HEK293 (cell line): ENCODE data around the gene SPIN3.

Experiments
- CTCF ChIA-PET: fragments of 350-600 bp; formaldehyde crosslinking; extraction: SDS; loops from one replicate; lab custom pipeline; 2021; ENCODE audit warnings: antibody characterized with exemption; lab: Yijun Ruan, JAX
- POLR2A ChIA-PET: fragments of 300-600 bp; formaldehyde crosslinking; extraction: SDS; loops from one replicate; lab custom pipeline; 2020; ENCODE audit warnings: antibody characterized with exemption, inconsistent platforms; lab: Yijun Ruan, JAX
- H3K27ac ChIP-seq: fragments of 200-500 bp; sonication (Bioruptor generic); 2 replicates; pipeline ENCODE4 v1.5.1; 2014; ENCODE audit warnings: low read depth, low read length, control low read depth, inconsistent platforms; ENCODE audit errors: extremely low read depth
- H3K36me3 ChIP-seq, 2 experiments: fragments of 200-500 bp in 1 of 2; sonication (Bioruptor generic) in 1 of 2; 1 replicate in 1 of 2; 2 replicates in 1 of 2; pipeline ENCODE4 v1.5.1; 2014 to 2017; ENCODE audit warnings: inconsistent platforms in 2 of 2, low read length in 2 of 2; ENCODE audit not compliant: control insufficient read depth in 2 of 2, insufficient read depth in 1 of 2
- H3K4me1 ChIP-seq: fragments of 200-500 bp; sonication (Bioruptor generic); 2 replicates; pipeline ENCODE4 v1.5.1; 2014; ENCODE audit warnings: mild to moderate bottlenecking, low read length, inconsistent platforms; ENCODE audit not compliant: control insufficient read depth, insufficient read depth
- H3K4me3 ChIP-seq: 2 replicates; pipeline ENCODE4 v1.5.1; 2011; ENCODE audit warnings: low read depth, mild to moderate bottlenecking, control low read depth, low read length, moderate library complexity
- H3K9me3 ChIP-seq: fragments of 200-500 bp; sonication (Bioruptor generic); 2 replicates; pipeline ENCODE4 v1.5.1; 2014; ENCODE audit warnings: low read depth, low read length, inconsistent platforms; ENCODE audit not compliant: control insufficient read depth, insufficient read depth
- BCL6B ChIP-seq: fragments of 450-650 bp; formaldehyde crosslinking; IDR thresholded peaks from 2 replicates; pipeline ENCODE4 v1.5.1; 2017; ENCODE audit warnings: missing biosample characterization, missing genetic modification characterization
- HOXA7 ChIP-seq: sonication (generic); formaldehyde crosslinking; IDR thresholded peaks from 2 replicates; pipeline ENCODE4 v1.8.1; 2022; ENCODE audit warnings: missing genetic modification reagents, borderline replicate concordance
- KLF8 ChIP-seq: fragments of 450-650 bp; formaldehyde crosslinking; IDR thresholded peaks from 2 replicates; pipeline ENCODE4 v1.5.1; 2016; ENCODE audit warnings: missing biosample characterization, missing genetic modification characterization
- PATZ1 ChIP-seq: fragments of 450-650 bp; formaldehyde crosslinking; IDR thresholded peaks from 2 replicates; pipeline ENCODE4 v1.5.1; 2016; ENCODE audit warnings: missing biosample characterization, missing genetic modification characterization
- SCRT1 ChIP-seq: fragments of 450-650 bp; formaldehyde crosslinking; IDR thresholded peaks from 2 replicates; pipeline ENCODE4 v1.5.1; 2016; ENCODE audit warnings: missing biosample characterization, missing genetic modification characterization, borderline replicate concordance
- ZNF148 ChIP-seq: fragments of 450-650 bp; formaldehyde crosslinking; IDR thresholded peaks from 2 replicates; pipeline ENCODE4 v1.5.0; 2017; ENCODE audit warnings: missing biosample characterization, missing genetic modification characterization, borderline replicate concordance
- ZNF214 ChIP-seq: fragments of 450-650 bp; formaldehyde crosslinking; IDR thresholded peaks from 2 replicates; pipeline ENCODE4 v1.5.1; 2017; ENCODE audit warnings: missing biosample characterization, mild to moderate bottlenecking, missing genetic modification characterization, borderline replicate concordance
- ZNF366 ChIP-seq: fragments of 450-650 bp; formaldehyde crosslinking; conservative IDR thresholded peaks from 2 replicates; pipeline ENCODE4 v1.5.1; 2016; ENCODE audit warnings: missing biosample characterization, missing genetic modification characterization
- ZNF416 ChIP-seq: fragments of 450-650 bp; formaldehyde crosslinking; IDR thresholded peaks from 2 replicates; pipeline ENCODE4 v1.5.1; 2016; ENCODE audit warnings: missing biosample characterization, missing genetic modification characterization
- ZNF544 ChIP-seq: fragments of 450-650 bp; formaldehyde crosslinking; IDR thresholded peaks from 2 replicates; pipeline ENCODE4 v1.5.0; 2017; ENCODE audit warnings: missing biosample characterization, missing genetic modification characterization
- ZNF621 ChIP-seq: fragments of 450-650 bp; formaldehyde crosslinking; IDR thresholded peaks from 2 replicates; pipeline ENCODE4 v1.5.1; 2017; ENCODE audit warnings: missing biosample characterization, missing genetic modification characterization
- ZNF664 ChIP-seq: fragments of 450-650 bp; formaldehyde crosslinking; IDR thresholded peaks from 2 replicates; pipeline ENCODE4 v1.5.1; 2016; ENCODE audit warnings: missing biosample characterization, missing genetic modification characterization
- ZNF785 ChIP-seq: fragments of 450-650 bp; formaldehyde crosslinking; IDR thresholded peaks from 2 replicates; pipeline ENCODE4 v1.5.1; 2016; ENCODE audit warnings: missing biosample characterization, missing genetic modification characterization
- ZNF792 ChIP-seq: fragments of 450-650 bp; formaldehyde crosslinking; IDR thresholded peaks from 2 replicates; pipeline ENCODE4 v1.5.1; 2016; ENCODE audit warnings: missing biosample characterization, missing genetic modification characterization
- ZNF837 ChIP-seq: fragments of 450-650 bp; formaldehyde crosslinking; IDR thresholded peaks from 2 replicates; pipeline ENCODE4 v1.5.1; 2016; ENCODE audit warnings: missing biosample characterization, missing genetic modification characterization
- ZSCAN23 ChIP-seq: fragments of 450-650 bp; formaldehyde crosslinking; IDR thresholded peaks from 2 replicates; pipeline ENCODE4 v1.5.1; 2016; ENCODE audit warnings: missing biosample characterization, missing genetic modification characterization
- ZSCAN5A ChIP-seq: fragments of 450-650 bp; formaldehyde crosslinking; IDR thresholded peaks from 2 replicates; pipeline ENCODE4 v1.5.1; 2016; ENCODE audit warnings: missing biosample characterization, missing genetic modification characterization
- ZXDB ChIP-seq: fragments of 450-650 bp; formaldehyde crosslinking; IDR thresholded peaks from 2 replicates; pipeline ENCODE4 v1.5.1; 2016; ENCODE audit warnings: missing biosample characterization, missing genetic modification characterization

The SPIN3 gene

GRCh38 chrX:56943264-56943663 lies 52.1 kb downstream of the SPIN3 start:
- H3K4me3 ChIP-seq, result no peak overlapping the region
- no peak for TF ChIP-seq BCL6B (tag by site-specific recombination)
- no peak for TF ChIP-seq ZNF416 (tag by site-specific recombination)
- TF ChIP-seq ZNF837 (tag by site-specific recombination), result no peak
- no peak for TF ChIP-seq SCRT1 (tag by site-specific recombination)
- no peak for TF ChIP-seq KLF8
- no peak for TF ChIP-seq ZSCAN5A (tag by site-specific recombination)
- no peak for TF ChIP-seq ZNF214 (tag by site-specific recombination)
- TF ChIP-seq ZNF664 (tag by site-specific recombination), result no peak
- no peak for TF ChIP-seq ZNF366 (tag by site-specific recombination)
- no peak for TF ChIP-seq ZNF544 (tag by site-specific recombination)
- no peak for TF ChIP-seq ZNF792
- TF ChIP-seq ZNF148 (tag by site-specific recombination), result no peak
- TF ChIP-seq PATZ1 (tag by site-specific recombination), result no peak
- no peak for TF ChIP-seq ZXDB (tag by site-specific recombination)
- no peak for TF ChIP-seq ZNF621 (tag by site-specific recombination)
- no peak for TF ChIP-seq ZNF785 (tag by site-specific recombination)
- no peak for TF ChIP-seq HOXA7 (CRISPR knock-in tag)
- TF ChIP-seq ZSCAN23 (tag by site-specific recombination), result no peak
- TF ChIP-seq, all 188 proteins: peak for 0
- ChIA-PET CTCF (no interaction called here), POLR2A (no interaction called here)
- no peaks in the 10 kb centered on the region for H3K4me1 ChIP-seq
- no peak overlapping the region for H3K27ac ChIP-seq
- H3K9me3 ChIP-seq, result no peaks in the 10 kb centered on the region
- H3K36me3 ChIP-seq, result no peaks in the 10 kb centered on the region
